Ovary (tissue), 9 donors: ENCODE results near the gene APOBEC3H. TPM values are rescaled to one million over a fixed set of nuclear protein-coding genes. Genes with fewer than 3 reads are reported as not detected.

Source experiments
- DNase-seq, 5 donors: peaks; one replicate each; pipeline ENCODE4 v3.0.0-alpha.2; 2019 to 2020
- H3K27ac ChIP-seq, 2 donors: fragments of 200-600 bp; one replicate each; pipeline versions ENCODE4 v1.5.1 to v1.8.0; 2019 to 2022
- H3K27me3 ChIP-seq: fragments of 200-600 bp; one replicate; pipeline ENCODE4 v1.8.0; 2022
- H3K36me3 ChIP-seq: fragments of 200-600 bp; sonication (generic); one replicate; pipeline ENCODE4 v1.5.1; 2019
- H3K4me1 ChIP-seq: one replicate; pipeline ENCODE4 v1.8.1; 2013; ENCODE audit warnings: mild to moderate bottlenecking, moderate library complexity; ENCODE audit not compliant: insufficient read depth
- H3K4me3 ChIP-seq: fragments of 200-600 bp; sonication (generic); one replicate; pipeline ENCODE4 v1.5.1; 2017
- H3K9me3 ChIP-seq, 2 donors: fragments of 200-600 bp in 1 of 2; sonication (generic) in 1 of 2; one replicate each; pipeline versions ENCODE4 v1.5.1 to v1.8.1; 2013 to 2019; ENCODE audit warnings: mild to moderate bottlenecking in 1 of 2, moderate library complexity in 1 of 2
- EP300 ChIP-seq: sonication (generic); formaldehyde crosslinking; IDR thresholded peaks from one replicate; pipeline ENCODE4 v1.6.1; 2017; ENCODE audit warnings: antibody characterized with exemption
- POLR2A ChIP-seq: fragments of 450-650 bp; IDR thresholded peaks from one replicate; pipeline ENCODE4 v1.6.1; 2017; ENCODE audit warnings: antibody characterized with exemption, mild to moderate bottlenecking, moderate library complexity
- WGBS, 3 donors: extraction: QIAGEN DNeasy Blood & Tissue Kit in 1 of 3; methylation state at CpG; one replicate each; pipeline versions ENCODE4 v1.1.5 to v1.1.7; 2013 to 2017; 5-methylcytosine and 5-hydroxymethylcytosine counted together
- intact Hi-C, 4 donors: fragments of 100-400 bp; cut with DNase I; formaldehyde crosslinking; loops; one replicate each; pipeline versions ENCODE4 v1.11.0 to v1.15.1; 2022 to 2023
- polyA plus RNA-seq, 2 donors: library from polyadenylated mRNA; stranded (reverse); fragments of 200-250 nt in 1 of 2; fragments of 350-450 nt in 1 of 2; fragmentation: Illumina TruSeq in 1 of 2; extraction: RNeasy Lipid Tissue Mini Kit (QIAGEN cat#74804) in 1 of 2; gene quantifications; one replicate each; pipeline ENCODE4 v1.2.3, GENCODE V29; 2013 to 2014
- total RNA-seq, 7 donors: library from RNA; depleted of rRNA in 2 of 7; stranded (reverse); fragments of >200 nt in 2 of 7; fragmentation: NEBNext Ultra II Directional in 3 of 7; extraction: Animal tissue kit (Norgen Biotek cat#: 25700) in 3 of 7; gene quantifications; one replicate each; pipeline versions ENCODE4 v1.1.0 to v1.2.4, GENCODE V29; 2016 to 2023
- TF ChIP-seq, protein P1 (sequence below), 3 donors: fragments of 450-650 bp in 2 of 3; fragments of 200-600 bp in 1 of 3; IDR thresholded peaks; one replicate each; pipeline versions ENCODE4 v1.5.1 to v1.8.0; 2016 to 2022; ENCODE audit warnings: antibody characterized with exemption in 3 of 3, mild to moderate bottlenecking in 1 of 3
- donor health status: DM: no; HTN: no; CAD: no; lungs with moderate emphysema.
- donor health status: DM: no; HTN: no; CAD: no.
- donor health status: Bipolar disorder and iron deficiency.
- donor health status: DM: yes; HTN: yes; CAD: no.
- donor health status: DM: no; HTN: no; CAD: no.
- donor health status: DM: yes; HTN: yes; CAD: no.

APOBEC3H gene
- total and polyA plus RNA-seq, 9 donors: 0.23 to 0.97 (median 0.31) TPM; not detected in 6

DNA sequence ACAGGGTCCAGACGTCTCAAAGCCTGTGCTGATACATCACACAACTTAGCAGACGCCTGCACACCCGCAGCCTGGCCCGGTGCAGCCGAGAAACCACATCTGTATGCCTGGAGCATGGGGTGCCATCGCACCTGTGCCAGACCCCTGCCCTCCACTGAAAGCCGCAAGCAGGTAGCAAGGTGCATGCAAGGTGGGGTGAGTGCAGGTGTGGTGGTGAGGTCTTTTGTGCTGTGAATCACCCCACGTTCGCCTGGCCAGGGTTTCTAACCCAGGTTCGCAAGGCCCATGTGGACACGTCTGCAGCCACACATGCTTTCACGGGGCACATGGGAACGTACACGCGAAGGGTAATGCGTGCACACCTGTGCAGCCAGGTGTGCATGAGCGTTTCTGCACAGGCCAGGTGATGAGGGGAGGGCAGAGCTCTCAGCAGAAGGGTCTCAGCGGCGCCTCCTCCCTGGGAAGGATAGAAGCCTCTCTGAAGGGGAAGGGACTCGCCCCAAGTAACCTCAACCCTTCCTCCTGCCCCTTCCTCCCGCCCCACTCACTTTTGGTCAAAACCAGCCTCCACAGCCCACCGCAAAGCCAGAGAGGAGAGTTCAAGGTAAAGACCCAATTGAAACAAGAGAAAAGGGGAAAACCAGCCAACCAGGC is 36.0 kb downstream of the APOBEC3H start:
- DNase-seq: no peak
- H3K36me3 ChIP-seq: no peaks in the 10 kb centered on the region
- H3K4me1 ChIP-seq: peaks cover 7% of the 10 kb centered on the region
- TF ChIP-seq, protein P1, sequence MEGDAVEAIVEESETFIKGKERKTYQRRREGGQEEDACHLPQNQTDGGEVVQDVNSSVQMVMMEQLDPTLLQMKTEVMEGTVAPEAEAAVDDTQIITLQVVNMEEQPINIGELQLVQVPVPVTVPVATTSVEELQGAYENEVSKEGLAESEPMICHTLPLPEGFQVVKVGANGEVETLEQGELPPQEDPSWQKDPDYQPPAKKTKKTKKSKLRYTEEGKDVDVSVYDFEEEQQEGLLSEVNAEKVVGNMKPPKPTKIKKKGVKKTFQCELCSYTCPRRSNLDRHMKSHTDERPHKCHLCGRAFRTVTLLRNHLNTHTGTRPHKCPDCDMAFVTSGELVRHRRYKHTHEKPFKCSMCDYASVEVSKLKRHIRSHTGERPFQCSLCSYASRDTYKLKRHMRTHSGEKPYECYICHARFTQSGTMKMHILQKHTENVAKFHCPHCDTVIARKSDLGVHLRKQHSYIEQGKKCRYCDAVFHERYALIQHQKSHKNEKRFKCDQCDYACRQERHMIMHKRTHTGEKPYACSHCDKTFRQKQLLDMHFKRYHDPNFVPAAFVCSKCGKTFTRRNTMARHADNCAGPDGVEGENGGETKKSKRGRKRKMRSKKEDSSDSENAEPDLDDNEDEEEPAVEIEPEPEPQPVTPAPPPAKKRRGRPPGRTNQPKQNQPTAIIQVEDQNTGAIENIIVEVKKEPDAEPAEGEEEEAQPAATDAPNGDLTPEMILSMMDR (IDR thresholded peaks at IDR 0.05): no peak
- TF ChIP-seq EP300 (no peak), POLR2A (no peak)
- H3K9me3 ChIP-seq: no peaks in the 10 kb centered on the region
- no peak overlapping the region for H3K27ac ChIP-seq
- no peaks in the 10 kb centered on the region for H3K27me3 ChIP-seq
- 92 to 94% (median 92%) methylated on average over 22 of the region's 22 CpGs for WGBS, 3 donors
- H3K4me3 ChIP-seq: no peak overlapping the region
- intact Hi-C loops: loop anchor here in 1 of 4 donors (10.0 kb wide), 1 partner anchor 118 kb away; the partner anchor contains the start of gene APOBEC3C

DNA sequence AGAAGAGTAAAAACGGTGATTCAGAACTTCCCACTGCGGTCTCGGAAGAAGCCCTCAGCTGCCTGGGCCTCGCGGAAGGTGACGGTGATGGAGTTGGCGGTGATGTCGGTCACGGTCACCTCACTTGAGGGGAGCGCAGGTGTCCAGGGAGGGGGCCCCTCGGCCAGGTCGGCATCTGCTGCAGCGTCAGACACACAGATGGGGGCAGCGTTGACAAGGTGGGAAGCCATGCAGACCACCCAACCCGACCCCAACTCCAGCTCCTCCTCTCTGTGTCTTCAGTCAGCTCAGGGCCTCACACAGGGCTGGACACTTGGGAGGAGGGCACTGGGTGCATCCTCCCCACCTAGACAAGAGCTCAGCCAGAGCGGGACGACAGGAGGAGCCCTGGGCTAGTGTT is 36.8 kb downstream of the APOBEC3H start:
- Histone ChIP-seq H3K9me3 (no peaks in the 10 kb centered on the region), H3K4me1 (peaks cover 7% of the 10 kb centered on the region), H3K27ac (no peak overlapping the region), H3K27me3 (no peaks in the 10 kb centered on the region), H3K36me3 (no peaks in the 10 kb centered on the region), H3K4me3 (no peak overlapping the region)
- intact Hi-C loops: loop anchor here in 1 of 4 donors (10.0 kb wide), 1 partner anchor 119 kb away; the partner anchor contains the start of gene APOBEC3C
- WGBS, 3 donors: 87 to 89% (median 87%) methylated on average over 17 of the region's 17 CpGs
- no peak for DNase-seq
- TF ChIP-seq EP300 (no peak), POLR2A (no peak)
- TF ChIP-seq, protein P1 (IDR thresholded peaks at IDR 0.05): no peak

DNA sequence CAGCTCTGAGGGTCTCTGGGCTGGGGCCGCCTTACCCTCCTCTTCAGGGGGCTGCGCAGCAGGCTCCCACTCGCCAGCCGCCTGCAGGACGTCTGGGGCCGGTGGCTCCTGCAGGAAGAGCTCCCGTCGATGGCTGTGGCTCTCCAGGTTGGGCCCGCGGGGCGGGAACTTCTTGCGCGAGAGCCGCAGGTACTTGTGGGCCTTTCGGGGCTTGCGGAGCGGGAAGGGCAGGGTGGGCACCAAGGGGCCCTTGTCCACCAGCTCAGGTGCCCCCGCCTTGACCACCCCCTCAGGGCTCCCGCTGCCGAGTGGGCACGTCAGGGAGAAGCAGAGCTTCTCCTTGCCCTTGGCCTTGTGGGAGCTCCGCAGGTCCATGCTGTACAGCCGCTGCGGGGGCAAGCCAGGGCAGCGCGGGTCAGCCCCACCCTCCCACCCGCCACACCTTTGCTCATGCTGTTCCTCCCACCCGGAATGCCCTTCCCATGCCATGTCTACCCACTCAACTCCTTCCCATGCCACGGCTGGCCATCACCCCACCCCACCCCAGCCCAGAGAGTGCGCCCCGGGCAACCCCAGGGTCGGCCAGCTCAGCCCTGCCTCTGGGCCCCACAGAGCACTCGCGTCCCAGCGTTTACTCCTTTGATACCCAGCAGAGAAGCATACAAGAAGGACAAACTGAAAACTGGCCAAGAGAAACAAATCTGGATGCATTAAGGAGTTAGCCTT is 37.5 kb downstream of the APOBEC3H start:
- intact Hi-C loops: loop anchor here in 1 of 4 donors (10.0 kb wide), 1 partner anchor 120 kb away; the partner anchor contains the start of gene APOBEC3C
- 88 to 89% (median 89%) methylated on average over 34 to 35 of the region's 35 CpGs for WGBS, 3 donors
- Histone ChIP-seq H3K4me3 (no peak overlapping the region), H3K4me1 (peaks cover 7% of the 10 kb centered on the region), H3K9me3 (no peaks in the 10 kb centered on the region), H3K27ac (no peak overlapping the region), H3K36me3 (no peaks in the 10 kb centered on the region), H3K27me3 (no peaks in the 10 kb centered on the region)
- TF ChIP-seq POLR2A (no peak), EP300 (no peak)
- TF ChIP-seq, protein P1 (IDR thresholded peaks at IDR 0.05): no peak
- no peak for DNase-seq

DNA sequence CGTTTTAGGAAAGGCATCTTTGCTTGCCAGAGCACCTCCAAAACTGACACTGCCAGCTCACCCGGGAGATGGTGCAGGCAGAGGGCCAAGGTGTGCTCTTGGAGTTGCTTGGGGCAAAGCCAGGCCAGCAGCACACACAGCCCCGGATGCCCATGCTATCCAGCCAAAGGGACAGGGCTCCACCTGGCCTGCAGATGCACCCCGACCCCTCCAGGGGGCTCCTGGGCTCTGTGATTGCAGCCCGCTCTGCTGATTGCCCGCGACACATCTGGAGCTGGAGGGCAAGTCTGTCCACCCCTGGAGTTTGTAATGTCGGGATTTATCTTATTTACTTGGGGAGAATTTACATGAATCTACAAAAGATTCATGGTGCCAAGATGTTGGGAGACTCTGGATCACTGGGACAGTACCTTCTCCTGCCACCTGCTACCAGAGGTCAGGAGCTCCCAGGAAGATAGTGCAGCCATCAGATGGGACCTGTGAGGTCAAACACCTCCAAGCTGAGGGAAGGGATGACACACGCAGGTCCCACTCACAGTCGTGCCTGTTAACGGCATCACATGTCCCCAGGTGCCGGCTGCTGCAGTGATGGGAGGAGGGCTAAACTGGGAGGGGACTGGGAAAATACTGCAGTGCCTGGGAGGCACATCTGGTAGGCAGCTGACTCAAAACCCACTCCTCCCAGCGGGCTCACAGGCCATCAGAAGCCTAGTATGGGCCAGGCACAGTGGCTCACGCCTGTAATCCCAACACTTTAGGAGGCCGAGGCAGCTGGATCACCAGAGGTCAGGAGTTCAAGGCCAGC is 38.2 kb downstream of the APOBEC3H start:
- Histone ChIP-seq H3K4me1 (peaks cover 7% of the 10 kb centered on the region), H3K27me3 (no peaks in the 10 kb centered on the region), H3K36me3 (no peaks in the 10 kb centered on the region), H3K9me3 (no peaks in the 10 kb centered on the region), H3K27ac (no peak overlapping the region), H3K4me3 (no peak overlapping the region)
- TF ChIP-seq, protein P1 (IDR thresholded peaks at IDR 0.05): no peak
- TF ChIP-seq EP300 (no peak), POLR2A (no peak)
- WGBS, 3 donors: 43 to 56% (median 51%) methylated on average over 14 to 15 of the region's 15 CpGs
- intact Hi-C loops: loop anchor here in 1 of 4 donors (10.0 kb wide), 1 partner anchor 120 kb away; the partner anchor contains the start of gene APOBEC3C
- DNase-seq: peak in 2 of 5 donors; percentile 51 to 63
